Stimulated activated CD4-positive, alpha-beta T cell treated with anti-CD3 and anti-CD28 coated beads, Interleukin-12 subunit alpha, Interleukin-12 subunit beta, amount 100 ng/mL, for 4 hours (primary cell): Measurements from ENCODE around the gene KBTBD13.
"Not testable (repeated sequence)": the region's sequence is repeated elsewhere in the genome, so short reads cannot be mapped to it uniquely, and the experiment has no call there.

ENCODE experiments used
- DNase-seq: peaks from one replicate; pipeline ENCODE4 v3.0.0-alpha.2; 2020

KBTBD13 gene

DNA sequence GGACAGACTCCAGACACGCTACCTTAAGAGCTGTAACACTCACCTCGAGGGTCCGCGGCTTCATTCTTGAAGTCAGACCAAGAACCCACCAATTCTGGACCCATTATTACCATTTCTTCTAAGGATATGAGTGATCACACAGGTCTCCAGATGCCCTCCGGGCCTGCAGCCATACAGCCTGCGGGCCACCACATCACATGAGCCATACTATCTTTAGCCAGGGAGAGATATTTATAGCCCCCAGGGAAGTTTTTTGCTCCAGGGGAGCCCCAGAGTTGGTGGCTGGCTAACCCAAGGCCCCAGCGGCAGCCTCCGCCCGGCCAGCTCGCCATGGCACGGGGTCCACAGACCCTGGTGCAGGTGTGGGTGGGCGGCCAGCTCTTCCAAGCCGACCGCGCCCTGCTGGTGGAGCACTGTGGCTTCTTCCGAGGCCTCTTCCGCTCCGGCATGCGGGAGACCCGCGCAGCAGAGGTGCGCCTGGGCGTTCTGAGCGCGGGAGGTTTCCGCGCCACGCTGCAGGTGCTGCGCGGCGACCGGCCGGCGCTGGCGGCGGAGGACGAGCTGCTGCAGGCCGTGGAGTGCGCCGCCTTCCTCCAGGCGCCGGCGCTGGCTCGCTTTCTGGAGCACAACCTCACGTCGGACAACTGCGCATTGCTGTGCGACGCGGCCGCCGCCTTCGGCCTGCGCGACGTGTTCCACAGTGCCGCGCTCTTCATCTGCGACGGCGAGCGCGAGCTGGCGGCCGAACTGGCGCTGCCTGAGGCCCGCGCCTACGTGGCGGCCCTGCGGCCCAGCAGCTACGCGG is at the start of gene KBTBD13:
KBTBD13 (plus strand) TSS at position 261 of the 805 bp plus-strand sequence; CDS start at position 331, 70 bp downstream.
- DNase-seq: no peak

DNA sequence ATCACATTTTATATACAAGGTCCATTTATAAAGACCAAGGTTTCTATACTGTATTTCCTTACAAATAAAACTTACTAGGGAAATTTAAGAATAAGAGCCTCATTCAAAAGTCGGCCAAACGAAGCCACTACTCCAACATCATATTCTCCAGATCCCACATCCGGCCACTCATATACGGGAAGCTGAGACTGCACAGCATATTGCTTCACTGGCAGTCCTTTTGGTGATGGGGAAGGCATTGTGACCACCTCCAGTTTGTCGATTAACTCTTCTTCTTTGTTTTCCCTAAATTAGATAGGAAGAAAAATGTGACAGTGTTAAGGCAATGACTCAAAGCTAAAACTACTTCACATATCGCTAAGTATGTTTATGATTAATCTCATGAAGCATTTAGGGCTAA is 49.8 kb upstream of the KBTBD13 start:
- no peak for DNase-seq

DNA sequence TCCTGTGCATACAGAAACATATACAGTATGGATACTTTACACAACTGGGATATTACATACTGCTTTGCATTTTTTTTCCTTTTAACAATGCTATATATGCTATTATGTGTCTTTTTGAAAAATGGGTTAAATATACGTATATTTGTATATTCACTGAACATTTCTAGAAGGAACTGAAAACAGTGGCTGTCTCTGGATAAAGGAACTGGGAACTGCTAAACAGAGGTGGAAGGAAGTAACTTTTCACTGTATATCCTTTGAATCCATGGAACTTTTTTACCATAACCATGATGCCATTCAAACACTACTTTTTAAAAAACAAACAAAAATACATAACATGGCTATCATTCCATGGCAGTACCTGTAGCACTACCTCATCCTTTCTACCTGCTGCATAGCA is 49.0 kb upstream of the KBTBD13 start:
- no peak for DNase-seq

DNA sequence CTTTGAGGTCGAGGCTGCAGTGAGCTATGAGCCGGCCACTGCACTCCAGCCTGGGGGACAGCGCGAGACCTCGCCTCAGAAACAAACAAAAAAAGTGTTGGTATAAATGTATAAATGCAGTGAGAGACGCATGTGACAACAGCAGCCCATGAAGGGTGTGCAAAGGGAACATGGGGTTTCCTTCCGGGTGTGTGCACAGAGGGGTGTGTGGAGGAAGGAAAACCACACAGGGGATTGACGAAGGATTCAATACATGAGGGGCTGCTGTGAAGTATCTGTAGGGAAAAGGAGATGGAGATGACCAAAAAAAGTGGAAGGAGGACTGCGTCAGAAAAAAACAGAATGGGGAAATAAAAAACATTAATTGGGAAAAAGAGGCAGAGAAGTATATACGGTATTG is 48.2 kb upstream of the KBTBD13 start:
- DNase-seq: no peak

DNA sequence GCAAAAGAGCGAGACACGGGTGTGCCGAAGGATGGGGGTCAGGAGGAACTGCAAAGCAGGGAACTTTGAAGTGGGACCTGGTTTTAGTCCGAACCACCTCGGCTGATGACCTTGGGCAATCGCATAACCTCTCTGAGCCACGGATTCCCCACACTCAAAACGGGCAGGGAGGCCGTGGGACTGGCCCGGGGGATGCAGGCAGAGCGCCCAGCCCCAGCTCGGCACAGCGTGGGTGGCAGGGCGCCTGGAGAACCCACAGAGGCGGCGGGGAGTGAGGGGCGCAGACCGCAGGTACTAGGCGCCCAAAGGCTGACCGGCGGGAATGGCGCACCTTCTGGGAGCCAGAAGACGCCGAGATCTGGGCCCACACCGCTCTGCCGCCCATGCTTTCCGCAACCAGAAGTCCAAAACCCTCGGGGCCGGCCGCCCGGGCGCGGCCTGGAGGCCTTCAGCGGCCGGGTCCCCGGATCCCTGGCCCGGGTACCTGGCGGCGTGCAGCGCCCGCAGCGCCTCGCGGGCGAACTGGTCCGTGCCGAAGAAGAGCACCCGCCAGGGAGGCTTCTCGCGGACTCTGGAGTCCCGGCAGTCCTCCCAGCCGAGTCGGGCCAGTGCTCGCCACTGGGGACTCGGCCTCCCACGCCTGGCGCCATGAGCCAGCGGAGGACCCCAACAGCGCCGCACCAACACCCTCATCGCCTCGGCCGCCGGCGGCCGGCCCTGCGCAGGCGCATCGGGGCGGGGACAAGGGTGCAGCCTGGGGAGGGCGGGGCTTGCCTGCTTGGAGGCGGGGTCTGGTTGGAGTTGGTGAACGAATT is 47.4 kb upstream of the KBTBD13 start, which contains the start of gene MTFMT:
MTFMT (minus strand) TSS at position 719 of the 815 bp plus-strand sequence; CDS start at position 693, 26 bp downstream.
- DNase-seq: peak; percentile 97

DNA sequence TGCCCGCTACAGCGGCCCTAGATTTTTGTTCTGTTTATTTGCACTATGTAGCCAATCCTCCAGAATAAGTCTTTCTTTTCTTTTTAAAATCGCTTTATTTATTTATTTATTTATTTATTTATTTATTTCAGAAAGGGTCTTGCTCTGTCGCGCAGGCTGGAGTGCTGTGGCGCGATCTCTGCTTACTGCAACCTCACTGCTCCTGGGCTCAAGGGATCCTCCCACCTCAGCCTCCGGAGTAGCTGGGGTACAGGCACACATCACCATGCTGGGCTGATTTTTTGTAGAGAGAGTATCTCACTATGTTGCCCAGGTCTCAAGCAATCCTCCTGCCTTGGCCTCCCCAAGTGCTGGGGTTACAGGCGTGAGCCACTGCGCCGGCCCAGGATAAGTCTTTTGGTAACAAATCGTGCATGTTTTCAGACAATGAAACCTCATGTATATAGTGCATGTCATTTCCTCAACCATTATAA is 46.8 kb upstream of the KBTBD13 start:
- DNase-seq: no peak

DNA sequence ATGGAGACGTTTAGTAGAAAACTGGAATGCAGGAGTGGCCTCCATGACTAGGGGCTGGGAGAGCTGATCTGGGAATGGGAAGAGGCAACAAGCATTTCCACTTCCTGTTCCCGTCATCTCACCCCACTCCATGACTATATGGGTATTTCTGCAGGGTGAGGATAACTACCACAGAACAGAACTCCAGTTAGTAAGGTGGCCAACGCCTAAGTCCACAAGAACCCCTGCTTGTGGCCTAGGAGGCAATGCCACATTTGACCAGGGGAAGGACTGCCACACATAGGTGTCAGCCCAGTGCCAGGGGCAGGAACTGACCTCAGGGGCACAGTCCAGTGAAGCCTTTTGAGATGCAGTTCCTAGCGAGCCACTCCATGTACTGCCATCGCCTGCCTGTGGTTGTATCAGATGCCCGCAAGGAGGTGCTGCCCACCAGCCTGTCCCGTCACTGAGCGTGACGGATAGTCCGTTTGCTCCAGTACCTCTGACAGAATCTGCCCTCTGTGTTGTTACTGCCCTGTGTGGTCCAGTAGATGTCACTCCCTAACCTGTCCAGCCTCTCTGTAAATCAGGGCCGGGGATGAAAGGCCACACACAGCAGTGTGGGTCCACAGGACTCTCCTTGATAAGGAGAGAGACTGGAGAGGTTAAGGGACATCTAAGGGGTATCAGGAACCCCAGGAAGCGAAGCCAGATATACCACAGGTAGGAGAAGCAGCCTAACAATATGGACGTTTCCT is 43.6 kb upstream of the KBTBD13 start:
- peak; percentile 16 for DNase-seq

DNA sequence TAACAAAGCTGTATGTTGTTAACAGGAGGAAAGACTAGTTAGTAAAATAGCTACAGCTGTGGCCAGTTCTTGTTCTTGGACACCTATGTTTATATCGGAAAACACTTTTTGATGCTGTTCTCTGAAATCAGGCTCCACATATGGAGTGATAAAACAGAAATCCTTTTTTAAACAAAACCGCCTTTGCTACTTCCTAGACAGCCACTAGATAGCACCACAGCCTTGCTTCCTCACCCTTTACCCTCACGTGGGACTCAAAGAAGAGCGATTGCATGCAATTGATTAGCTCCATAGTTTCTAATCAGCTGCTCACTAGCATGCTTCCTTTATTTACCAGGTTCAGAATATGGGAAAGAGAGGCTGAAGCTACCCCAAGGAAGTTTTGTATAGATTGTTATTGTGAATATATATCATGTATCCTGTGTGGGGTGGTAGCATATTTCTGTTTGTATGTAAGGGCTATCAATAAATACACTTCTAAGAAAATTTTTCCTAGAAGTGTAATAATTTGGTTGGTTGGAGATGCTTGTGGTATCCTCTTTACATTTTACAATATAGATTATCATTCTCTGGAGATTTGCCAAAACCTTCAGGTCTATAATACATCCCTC is 42.8 kb upstream of the KBTBD13 start:
- DNase-seq: no peak

DNA sequence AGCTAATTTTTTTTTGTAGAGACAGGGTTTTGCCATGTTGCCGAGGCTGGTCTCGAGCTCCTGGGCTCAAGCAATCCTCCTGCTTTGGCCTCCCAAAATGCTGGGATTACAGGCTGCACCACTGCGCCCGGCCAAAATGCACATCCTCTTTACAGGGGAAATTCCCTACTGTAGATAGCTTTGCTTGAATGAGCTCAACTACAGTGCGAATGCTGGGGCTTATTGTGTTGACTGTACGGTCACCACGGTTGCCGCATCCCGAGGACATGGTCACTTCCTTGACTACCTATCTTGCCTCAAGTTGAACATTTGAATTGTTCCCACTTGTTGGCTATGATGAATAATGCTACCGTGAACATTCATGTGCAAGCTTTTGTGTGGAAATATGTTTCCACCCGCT is 41.8 kb upstream of the KBTBD13 start:
- DNase-seq: no peak

DNA sequence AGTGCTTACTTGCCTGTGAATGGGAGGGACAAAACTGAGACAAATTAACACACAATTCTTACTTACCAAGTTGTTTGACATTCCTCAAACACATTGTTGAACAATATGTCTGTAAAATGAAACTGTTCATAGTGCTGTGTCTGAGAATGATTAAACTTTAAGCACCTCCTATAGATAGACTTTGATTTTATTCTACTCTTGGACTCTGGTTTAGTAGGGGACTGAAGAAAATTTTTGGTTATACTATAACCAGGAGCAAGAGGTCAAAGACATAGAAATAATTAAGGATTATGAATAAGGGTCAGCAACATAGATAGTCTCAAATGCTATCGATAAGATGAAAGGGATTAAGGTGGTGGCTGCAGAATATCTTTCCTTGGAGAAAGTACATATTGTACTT is 39.2 kb upstream of the KBTBD13 start:
- DNase-seq: no peak

DNA sequence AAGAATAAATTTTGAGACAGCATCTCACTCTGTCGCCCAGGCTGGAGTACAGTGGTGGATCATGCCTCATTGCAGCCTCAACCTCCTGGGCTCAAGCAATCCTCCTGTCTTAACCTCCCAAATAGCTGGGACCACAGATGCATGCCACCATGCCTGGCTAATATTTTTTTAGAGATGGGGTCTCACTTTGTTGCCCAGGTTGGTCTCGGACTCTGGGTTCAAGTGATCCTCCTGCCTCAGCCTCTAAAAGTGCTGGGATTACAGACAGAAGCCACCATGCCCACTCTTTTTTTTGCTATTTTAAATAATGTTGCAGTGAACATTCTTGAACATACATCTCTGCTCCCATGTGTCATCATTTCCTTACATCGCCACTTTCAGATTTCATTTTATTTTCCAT is 38.1 kb upstream of the KBTBD13 start:
- no peak for DNase-seq

DNA sequence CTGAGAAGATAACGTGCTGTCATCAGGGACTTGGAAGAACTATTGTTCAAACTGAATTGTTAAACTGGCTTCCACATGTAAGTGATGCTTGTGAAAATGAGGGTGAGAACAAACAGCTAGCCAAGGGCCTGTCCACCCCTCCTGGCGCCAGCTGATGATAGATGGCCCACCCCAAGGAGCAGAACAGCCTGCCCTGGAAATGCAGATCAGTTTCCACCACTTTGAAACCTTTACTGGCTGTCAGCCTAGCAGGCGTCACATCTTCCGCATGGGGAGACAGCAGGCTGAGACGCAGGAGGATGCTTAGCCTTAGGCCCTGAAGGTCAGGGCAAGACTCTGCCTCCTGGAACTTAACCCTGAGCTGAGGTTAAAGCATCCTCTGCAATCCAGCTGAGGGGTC is 37.7 kb upstream of the KBTBD13 start:
- DNase-seq: no peak

DNA sequence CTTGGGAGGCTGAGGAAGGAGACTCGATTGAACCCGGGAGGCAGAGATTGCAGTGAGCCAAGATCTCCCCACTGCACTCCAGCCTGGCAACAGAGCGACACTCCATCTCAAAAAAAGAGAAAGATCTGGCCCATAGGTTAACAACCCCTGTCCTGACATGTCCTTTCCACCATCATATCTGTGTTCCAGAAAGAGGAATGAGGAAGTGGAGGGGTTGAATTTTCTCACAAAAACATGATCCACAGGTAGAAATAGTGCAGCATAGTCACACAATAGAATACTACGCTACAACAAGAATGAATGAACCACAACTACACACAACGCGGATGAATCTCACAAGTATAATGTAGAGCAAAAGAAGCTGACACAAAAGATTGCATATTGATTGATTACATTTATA is 36.1 kb upstream of the KBTBD13 start:
- DNase-seq: no peak

DNA sequence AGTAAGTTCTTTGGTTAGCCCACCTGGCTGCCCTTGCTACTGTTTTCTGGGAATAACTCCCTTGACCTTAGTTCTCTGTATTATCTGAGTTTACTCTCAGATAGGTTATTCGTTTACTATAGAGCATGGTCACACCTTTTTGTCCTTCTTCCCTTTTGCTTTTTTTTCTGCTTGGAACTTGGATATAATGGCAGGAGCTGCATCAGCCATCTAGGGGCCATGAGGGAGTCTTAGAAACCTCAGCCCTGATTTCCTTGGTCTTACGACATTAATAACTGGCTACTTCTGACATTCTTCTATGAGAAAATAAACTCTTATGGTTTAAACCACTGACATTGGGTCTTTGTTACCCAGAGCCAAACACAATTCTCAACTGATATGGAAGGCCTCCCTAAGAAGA is 34.8 kb upstream of the KBTBD13 start:
- DNase-seq: no peak

DNA sequence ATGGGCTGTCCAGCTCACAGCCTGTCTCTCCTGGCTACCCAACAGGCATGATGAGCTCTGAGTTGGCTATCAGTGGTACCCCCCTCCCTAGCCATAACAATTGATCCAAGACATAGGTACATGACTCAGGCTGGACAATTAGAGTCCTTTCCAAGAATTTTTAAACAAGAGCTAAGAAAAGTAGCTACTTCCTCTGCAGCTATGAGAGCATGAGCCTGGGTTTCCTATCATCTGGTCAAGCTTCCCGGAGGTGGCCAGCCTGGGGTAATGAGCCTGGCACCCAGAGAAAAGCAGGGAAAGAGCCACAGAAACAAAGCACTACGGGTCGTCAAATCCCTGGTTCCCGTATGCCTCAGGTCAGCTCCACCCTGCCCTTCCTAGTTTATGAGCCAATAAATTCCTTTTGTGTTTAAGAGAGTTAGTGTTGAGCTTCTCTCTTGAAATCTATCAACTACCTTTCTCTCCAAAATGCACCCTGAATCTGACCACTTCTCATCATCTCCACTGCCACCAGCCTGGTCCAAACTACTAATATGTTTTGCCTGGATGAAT is 33.7 kb upstream of the KBTBD13 start:
- no peak for DNase-seq

DNA sequence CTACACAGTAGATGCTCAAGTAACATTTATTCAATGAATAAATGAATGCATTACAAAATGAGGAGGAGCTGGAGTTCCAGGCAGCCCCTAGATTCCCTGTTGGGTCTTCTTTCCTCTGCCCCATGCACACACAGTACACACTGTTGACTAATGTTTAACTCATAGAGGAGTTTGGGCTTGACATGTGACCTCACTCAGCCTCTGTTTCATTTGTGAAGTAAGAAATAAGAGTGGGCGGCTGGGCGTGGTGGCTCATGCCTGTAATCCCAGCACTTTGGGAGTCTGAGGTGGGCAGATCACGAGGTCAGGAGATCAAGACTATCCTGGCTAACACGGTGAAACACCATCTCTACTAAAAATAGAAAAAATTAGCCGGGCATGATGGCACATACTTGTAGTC is 32.3 kb upstream of the KBTBD13 start:
- not testable (repeated sequence) for DNase-seq

DNA sequence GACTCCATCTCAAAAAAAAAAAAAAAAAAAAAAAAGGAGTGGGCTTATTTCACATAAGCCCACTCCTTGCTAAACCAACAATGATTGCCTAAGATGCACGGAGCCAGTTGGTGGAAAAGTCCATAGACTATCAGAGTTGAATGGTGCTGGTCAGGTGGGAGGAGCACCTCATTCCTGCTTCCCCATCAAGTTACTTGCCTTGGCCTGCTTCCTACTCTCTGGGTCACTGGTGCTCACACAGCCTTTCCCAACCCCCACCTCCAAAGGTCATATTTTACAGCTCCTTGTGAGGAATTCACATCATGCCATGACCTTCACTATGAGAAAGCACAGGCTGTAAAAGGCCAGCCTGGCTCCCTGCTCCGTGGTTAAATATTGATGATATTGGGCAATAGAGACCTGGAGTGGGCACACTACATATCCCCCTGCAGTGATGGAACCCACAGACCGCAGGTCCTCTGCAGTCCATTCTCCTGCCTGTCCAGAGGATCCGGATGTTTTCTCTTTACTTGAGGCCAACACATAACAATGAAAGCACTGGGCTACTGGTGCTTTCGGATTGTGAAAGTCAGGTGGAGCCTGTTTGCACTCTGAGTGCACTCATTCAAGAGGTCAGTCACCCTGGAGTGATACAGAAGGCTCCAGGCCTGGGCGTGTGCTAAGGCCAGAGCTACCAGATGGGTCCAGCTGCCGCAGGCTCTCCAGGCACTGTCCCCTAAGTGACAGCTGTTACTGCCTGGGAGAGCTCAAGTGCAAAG is 31.6 kb upstream of the KBTBD13 start, which contains the start of gene SLC51B:
SLC51B (plus strand) TSS at position 664 of the 758 bp plus-strand sequence. CDS start 4,618 bp downstream, outside the sequence.
- DNase-seq: no peak

DNA sequence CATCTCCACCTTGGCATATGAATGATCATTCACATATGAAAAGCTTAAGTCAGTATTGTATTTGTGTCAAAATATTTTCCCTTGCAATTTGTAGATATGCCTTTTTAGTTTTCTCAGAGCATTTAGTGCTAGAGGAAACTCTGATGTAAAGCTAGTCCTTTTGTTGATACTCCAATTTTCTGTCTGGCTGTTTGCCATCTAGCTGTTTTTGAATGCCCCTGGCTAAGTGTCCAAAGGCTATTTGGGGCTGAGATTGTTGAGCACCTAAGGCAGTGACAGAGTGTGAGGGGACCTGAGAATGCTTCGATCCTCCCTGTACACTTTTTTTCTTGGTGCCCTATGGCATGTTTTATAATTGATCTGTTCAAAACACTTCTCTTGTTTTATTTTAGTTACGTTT is 28.3 kb upstream of the KBTBD13 start:
- DNase-seq: no peak

DNA sequence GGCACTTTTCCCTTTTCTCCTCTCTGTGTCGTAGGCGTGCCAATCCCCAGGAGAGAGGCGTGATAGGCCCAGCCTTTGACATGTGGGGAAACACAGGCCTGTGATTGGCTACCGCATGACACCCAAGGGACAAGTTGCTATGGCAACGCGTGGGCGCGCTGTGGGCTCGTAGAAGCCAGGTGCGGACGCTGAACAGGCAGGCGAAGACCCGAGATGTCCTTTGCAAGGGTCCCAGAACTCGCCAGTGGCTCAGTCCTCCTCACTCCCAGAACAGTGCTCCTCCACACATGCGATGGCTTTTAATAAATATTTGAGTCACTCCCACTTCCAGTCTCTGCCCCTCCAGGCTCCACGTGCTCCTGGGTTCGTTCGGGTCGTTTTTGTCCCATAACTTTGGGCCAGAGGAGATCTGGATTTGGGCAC is 27.1 kb upstream of the KBTBD13 start:
- DNase-seq: peak; percentile 86

DNA sequence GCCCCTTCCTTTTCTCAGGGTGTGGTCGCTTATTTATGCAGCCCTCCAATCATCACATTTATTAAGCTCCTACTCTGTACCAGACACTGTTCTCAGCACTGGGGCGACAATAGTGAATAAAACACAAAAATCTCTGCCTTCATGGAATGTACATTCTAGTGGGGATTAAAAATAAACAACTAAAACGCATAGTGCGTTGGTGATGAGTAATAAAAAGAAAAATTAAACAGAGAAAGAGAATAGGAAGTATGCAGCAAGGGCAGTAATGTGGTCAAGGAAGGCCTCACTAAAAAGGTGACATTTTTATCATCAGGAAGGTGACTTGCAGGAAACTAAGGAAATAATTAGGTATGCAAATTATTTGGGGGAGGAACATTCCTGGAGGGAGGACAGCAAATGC is 26.3 kb upstream of the KBTBD13 start:
- no peak for DNase-seq

DNA sequence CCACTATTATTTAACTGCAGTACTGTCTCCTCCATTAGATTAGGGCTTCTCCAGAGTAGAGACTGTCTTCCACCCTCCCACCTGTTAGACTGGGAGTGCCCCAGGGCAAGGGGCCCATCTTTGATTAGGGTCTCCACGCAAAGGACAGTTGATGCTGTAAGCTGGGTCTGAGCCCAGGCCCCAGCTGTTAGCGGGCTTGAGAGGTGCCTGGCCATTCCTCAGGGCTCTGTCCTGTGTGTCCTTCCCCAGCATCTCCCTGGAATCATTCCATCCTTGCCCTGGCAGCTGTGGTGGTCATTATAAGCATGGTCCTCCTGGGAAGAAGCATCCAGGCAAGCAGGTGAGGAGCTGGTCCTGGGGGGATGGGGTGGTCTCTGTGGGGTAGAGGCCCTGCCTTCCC is 25.3 kb upstream of the KBTBD13 start:
- no peak for DNase-seq

DNA sequence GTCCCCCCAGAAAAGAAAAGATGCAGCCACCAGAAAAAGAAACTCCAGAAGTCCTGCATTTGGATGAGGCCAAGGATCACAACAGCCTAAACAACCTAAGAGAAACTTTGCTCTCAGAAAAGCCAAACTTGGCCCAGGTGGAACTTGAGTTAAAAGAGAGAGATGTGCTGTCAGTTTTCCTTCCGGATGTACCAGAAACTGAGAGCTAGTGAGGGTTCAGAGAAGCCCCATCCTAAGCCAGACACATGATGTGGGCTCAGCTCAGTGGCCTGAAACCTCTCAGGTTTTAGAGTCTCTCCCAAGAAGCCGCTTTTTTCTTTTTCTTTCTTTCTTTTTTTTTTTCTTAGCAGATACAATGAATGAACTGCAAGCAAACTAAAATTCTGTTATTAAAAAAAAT is 23.6 kb upstream of the KBTBD13 start:
- DNase-seq: no peak
